ENCODE data around the gene PHF2.

PHF2 gene

GRCh38 chr9:93572636-93573515 lies 3.5 kb upstream of the PHF2 start:
- no peaks in the 10 kb centered on the region for H3F3A ChIP-seq (ENCODE audit: insufficient read depth)
- no peak overlapping the region for H3K9ac ChIP-seq (ENCODE audit: low read length)
- H3K4me2 ChIP-seq (ENCODE audit: low read depth, low read length, poor library complexity, severe bottlenecking) = no peak overlapping the region
- no peak for TF ChIP-seq CTCF (IDR thresholded peaks at IDR 0.05; ENCODE audit: insufficient read depth, low read length, poor library complexity, severe bottlenecking)
- no peak for TF ChIP-seq EZH2phosphoT487 (conservative IDR thresholded peaks at IDR 0.05; ENCODE audit: low read length)
- no peaks in the 10 kb centered on the region for H4K20me1 ChIP-seq (ENCODE audit: low read depth, low read length)
- no peaks in the 10 kb centered on the region for H3K27me3 ChIP-seq (ENCODE audit: low read length)
- H3K79me2 ChIP-seq (ENCODE audit: insufficient read depth, low read length) = no peaks in the 10 kb centered on the region; the same call in 1 of the 2 replicates
- H3K4me3 ChIP-seq (ENCODE audit: insufficient read depth, low read length, poor library complexity, severe bottlenecking) = no peak overlapping the region
- H2AFZ ChIP-seq (ENCODE audit: low read depth, low read length, severe bottlenecking) = no peak overlapping the region
- no peaks in the 10 kb centered on the region for H3K36me3 ChIP-seq (ENCODE audit: low read length)
- no peaks in the 10 kb centered on the region for H3K9me3 ChIP-seq (ENCODE audit: insufficient read depth, low read length)
- no peaks in the 10 kb centered on the region for H3K9me2 ChIP-seq (replicated peaks; ENCODE audit: insufficient read depth, low read length)
- H3K27ac ChIP-seq (ENCODE audit: low read depth, low read length) = no peak overlapping the region

DNA sequence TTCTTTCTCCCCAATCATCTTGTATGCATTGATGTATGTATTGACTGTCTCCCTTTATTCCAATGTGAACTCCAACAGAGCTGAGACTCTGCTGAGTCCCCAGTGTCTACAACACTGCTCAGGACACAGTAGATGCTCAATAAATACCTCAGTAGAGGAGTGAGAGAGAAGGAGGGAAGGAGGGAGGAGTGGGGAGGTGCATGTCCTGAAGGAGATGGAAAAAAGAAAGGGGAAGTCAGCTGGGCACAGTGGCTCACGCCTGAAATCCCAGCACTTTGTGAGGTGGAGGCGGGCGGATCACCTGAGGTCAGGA lies 2.9 kb upstream of the PHF2 start:
- Histone ChIP-seq H3K4me3 (ENCODE audit: insufficient read depth, low read length, poor library complexity, severe bottlenecking) (no peak overlapping the region), H3K79me2 (ENCODE audit: insufficient read depth, low read length) (no peaks in the 10 kb centered on the region; the same call in 1 of the 2 replicates), H3K9ac (ENCODE audit: low read length) (no peak overlapping the region), H3K27me3 (ENCODE audit: low read length) (no peaks in the 10 kb centered on the region), H3K9me2 (replicated peaks; ENCODE audit: insufficient read depth, low read length) (no peaks in the 10 kb centered on the region), H3F3A (ENCODE audit: insufficient read depth) (no peaks in the 10 kb centered on the region), H3K9me3 (ENCODE audit: insufficient read depth, low read length) (no peaks in the 10 kb centered on the region), H3K4me2 (ENCODE audit: low read depth, low read length, poor library complexity, severe bottlenecking) (no peak overlapping the region), H4K20me1 (ENCODE audit: low read depth, low read length) (no peaks in the 10 kb centered on the region), H2AFZ (ENCODE audit: low read depth, low read length, severe bottlenecking) (no peak overlapping the region), H3K27ac (ENCODE audit: low read depth, low read length) (no peak overlapping the region), H3K36me3 (ENCODE audit: low read length) (no peaks in the 10 kb centered on the region)
- TF ChIP-seq CTCF (IDR thresholded peaks at IDR 0.05; ENCODE audit: insufficient read depth, low read length, poor library complexity, severe bottlenecking) = no peak
- TF ChIP-seq EZH2phosphoT487 (conservative IDR thresholded peaks at IDR 0.05; ENCODE audit: low read length) = no peak

GRCh38 chr9:93574091-93574899 lies 2.1 kb upstream of the PHF2 start:
- Histone ChIP-seq H4K20me1 (ENCODE audit: low read depth, low read length) (no peaks in the 10 kb centered on the region), H3F3A (ENCODE audit: insufficient read depth) (no peaks in the 10 kb centered on the region), H3K9me2 (replicated peaks; ENCODE audit: insufficient read depth, low read length) (no peaks in the 10 kb centered on the region), H3K27me3 (ENCODE audit: low read length) (no peaks in the 10 kb centered on the region), H3K27ac (ENCODE audit: low read depth, low read length) (no peak overlapping the region), H3K4me3 (ENCODE audit: insufficient read depth, low read length, poor library complexity, severe bottlenecking) (no peak overlapping the region), H3K36me3 (ENCODE audit: low read length) (no peaks in the 10 kb centered on the region), H3K79me2 (ENCODE audit: insufficient read depth, low read length) (no peaks in the 10 kb centered on the region; the same call in 1 of the 2 replicates), H3K9ac (ENCODE audit: low read length) (no peak overlapping the region), H3K4me2 (ENCODE audit: low read depth, low read length, poor library complexity, severe bottlenecking) (no peak overlapping the region), H2AFZ (ENCODE audit: low read depth, low read length, severe bottlenecking) (no peak overlapping the region), H3K9me3 (ENCODE audit: insufficient read depth, low read length) (no peaks in the 10 kb centered on the region)
- no peak for TF ChIP-seq EZH2phosphoT487 (conservative IDR thresholded peaks at IDR 0.05; ENCODE audit: low read length)
- no peak for TF ChIP-seq CTCF (IDR thresholded peaks at IDR 0.05; ENCODE audit: insufficient read depth, low read length, poor library complexity, severe bottlenecking)

All from SU-DHL-6 (cell line).